Lower leg skin (tissue), 3 donors: ENCODE results near the gene SUMF1.

Experiments
- POLR2A ChIP-seq, 2 donors: fragments of 450-650 bp; IDR thresholded peaks; one replicate each; pipeline ENCODE4 v1.6.1; 2016 to 2017; ENCODE audit warnings: antibody characterized with exemption in 2 of 2, mild to moderate bottlenecking in 1 of 2, moderate library complexity in 1 of 2
- TF ChIP-seq, protein P1 (sequence below), 3 donors: fragments of 450-650 bp; IDR thresholded peaks; one replicate each; pipeline ENCODE4 v1.5.1; 2016; ENCODE audit warnings: antibody characterized with exemption in 3 of 3, mild to moderate bottlenecking in 3 of 3, moderate library complexity in 2 of 3

DNA sequence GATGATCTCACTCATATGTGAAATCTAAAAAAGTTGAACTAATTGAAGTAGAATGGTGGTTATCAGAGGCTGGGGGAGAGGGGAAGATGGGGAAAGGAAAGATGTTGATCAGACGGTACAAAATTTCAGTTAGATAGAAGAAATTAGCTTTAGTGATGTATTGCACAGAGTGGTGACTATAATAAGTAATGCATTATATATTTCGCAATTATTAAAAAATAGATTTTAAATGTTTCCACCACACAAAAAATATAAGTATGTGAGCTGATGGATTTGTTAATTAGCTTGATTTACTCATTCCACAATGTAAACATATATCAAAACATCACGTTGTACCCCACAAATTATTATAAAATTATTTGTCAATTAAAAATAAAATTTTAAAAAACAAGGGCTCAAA is 8.1 kb downstream of the SUMF1 start:
- TF ChIP-seq, protein P1, sequence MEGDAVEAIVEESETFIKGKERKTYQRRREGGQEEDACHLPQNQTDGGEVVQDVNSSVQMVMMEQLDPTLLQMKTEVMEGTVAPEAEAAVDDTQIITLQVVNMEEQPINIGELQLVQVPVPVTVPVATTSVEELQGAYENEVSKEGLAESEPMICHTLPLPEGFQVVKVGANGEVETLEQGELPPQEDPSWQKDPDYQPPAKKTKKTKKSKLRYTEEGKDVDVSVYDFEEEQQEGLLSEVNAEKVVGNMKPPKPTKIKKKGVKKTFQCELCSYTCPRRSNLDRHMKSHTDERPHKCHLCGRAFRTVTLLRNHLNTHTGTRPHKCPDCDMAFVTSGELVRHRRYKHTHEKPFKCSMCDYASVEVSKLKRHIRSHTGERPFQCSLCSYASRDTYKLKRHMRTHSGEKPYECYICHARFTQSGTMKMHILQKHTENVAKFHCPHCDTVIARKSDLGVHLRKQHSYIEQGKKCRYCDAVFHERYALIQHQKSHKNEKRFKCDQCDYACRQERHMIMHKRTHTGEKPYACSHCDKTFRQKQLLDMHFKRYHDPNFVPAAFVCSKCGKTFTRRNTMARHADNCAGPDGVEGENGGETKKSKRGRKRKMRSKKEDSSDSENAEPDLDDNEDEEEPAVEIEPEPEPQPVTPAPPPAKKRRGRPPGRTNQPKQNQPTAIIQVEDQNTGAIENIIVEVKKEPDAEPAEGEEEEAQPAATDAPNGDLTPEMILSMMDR (IDR thresholded peaks at IDR 0.05): no peak
- no peak for TF ChIP-seq POLR2A (IDR thresholded peaks at IDR 0.05)
